HG02943 (cell line): ENCODE data around the gene RBM39.
"Not testable (repeated sequence)": the region's sequence is repeated elsewhere in the genome, so short reads cannot be mapped to it uniquely, and the experiment has no call there.

ENCODE experiments used
- ATAC-seq: cut with Tn5 transposase; IDR thresholded peaks from one replicate; pipeline ENCODE4 v1.9.1; 2021; ENCODE audit warnings: mild to moderate bottlenecking, low read depth, moderate library complexity; ENCODE audit not compliant: unreplicated experiment

Gene RBM39

GRCh38 chr20:35757098-35757705 is 15.1 kb upstream of the RBM39 start:
- no peak for ATAC-seq

GRCh38 chr20:35756404-35756803 is 14.3 kb upstream of the RBM39 start:
- ATAC-seq, result no peak

GRCh38 chr20:35750611-35751010 is 8.6 kb upstream of the RBM39 start:
- no peak for ATAC-seq

- ATAC-seq, result not testable (repeated sequence)
These were observed 2.4 kb upstream of the RBM39 start for GRCh38 chr20:35744492-35744841.

- no peak for ATAC-seq
These were observed 1.8 kb upstream of the RBM39 start for GRCh38 chr20:35743693-35744491.

DNA sequence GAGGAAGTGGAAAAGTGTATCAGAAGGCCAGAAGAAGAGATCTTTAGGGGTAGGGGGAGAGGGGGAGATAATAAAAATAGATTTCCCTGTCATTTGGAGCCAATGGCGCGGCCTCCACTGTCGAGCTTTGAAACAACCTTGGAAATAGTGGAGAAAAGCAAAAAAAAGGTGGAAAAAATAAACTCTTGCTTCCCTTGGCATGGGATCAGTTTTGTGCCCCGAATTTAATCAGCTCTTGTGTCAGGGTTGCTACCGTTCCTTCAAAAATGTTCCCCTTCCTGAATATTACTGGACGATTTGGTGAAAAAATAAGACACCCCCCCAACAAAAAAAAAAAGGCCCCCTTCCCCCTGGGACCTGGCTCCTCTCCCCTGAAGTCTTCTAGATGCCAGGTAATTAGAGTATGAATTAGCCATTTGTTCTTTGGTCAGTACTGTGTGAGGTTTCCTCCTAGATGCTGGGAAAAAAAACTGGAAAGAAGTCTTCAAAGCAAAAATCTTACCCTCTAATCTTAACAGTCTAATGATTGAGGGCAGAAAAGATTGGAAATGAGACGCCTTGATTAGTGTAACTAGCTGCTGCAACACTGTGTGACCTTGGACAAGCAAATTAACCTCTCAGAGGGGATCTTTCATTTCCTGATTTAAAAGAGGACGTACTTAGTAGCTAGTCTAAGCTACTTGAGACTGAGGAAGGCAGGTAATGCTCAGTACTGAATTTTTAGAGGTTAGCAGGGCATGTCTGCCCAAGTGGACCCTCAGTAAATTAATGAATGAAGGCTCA is 872 bp upstream of the RBM39 start:
- no peak for ATAC-seq

DNA sequence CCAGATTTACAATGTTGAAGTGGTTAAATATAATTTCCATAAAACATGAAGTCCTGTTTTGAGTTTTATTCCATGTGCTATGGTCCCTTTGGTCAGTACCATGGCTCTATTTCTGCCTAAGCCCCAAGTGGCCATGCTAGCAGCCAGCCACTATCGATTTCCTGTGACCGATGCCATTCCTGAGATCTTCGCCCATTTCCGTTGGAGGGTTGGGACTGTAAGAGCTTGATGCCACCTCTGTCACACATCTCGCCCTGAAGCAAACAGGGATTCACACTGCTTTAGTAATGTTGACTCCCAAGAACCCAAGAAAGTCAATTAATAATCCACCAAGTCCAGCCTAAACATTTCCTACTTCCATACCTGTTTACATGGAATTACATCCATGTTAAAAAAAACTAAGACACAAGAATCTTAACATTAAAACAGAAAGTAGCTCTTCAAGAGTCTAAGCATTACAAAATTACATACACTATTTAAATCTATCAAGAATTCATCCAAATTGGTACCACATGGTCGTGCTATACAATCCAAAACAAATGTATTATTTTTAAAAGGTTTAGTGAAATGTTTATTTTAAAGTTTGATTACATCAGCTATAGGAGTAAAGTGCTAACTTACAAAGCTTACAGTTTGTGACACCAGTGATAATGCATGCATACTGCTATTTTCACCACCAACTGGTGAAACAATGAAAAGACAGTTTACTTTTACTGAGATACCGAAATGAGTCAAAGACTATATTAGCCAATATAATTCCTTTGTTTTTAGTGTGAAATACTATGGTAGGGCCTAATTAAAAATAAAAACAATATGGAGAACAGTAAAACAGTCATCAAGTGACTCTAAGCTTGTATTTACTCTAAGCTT is 2.5 kb downstream of the RBM39 start:
- no peak for ATAC-seq

DNA sequence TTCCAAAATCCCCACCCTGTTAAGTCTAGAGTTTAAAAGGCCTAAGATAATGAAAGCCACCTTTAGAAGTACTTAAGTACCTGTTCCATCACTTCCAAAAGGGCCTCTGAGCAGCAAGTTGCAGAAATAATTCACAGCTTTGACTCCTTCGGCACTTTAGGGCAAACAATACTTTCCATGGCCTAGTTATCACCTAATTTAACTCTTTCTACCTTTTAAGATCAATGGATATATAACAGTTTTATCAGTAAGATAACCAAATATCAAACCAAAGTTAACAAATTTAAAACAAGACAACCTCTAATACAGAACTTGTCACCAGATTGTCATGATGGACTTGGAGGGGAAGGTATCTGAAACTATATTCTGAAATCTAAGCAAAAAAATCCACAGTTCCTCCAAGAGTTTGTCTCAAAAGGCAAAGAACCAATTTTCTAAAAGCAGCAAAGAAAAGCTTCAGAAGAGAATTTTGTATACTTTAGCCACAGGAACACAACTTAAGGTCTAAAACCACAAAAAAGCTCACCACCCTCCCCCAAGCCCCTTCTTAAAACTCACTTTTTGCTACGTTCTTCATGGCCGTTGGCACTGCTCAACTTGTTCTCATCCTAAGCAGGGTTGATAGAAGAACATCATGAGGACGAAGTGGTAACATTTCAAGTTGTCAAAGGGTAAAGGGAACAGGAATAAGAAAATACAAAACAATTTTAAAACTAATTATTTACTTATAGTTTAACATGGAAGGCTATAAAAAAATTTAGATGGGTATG is 3.5 kb downstream of the RBM39 start:
- no peak for ATAC-seq

DNA sequence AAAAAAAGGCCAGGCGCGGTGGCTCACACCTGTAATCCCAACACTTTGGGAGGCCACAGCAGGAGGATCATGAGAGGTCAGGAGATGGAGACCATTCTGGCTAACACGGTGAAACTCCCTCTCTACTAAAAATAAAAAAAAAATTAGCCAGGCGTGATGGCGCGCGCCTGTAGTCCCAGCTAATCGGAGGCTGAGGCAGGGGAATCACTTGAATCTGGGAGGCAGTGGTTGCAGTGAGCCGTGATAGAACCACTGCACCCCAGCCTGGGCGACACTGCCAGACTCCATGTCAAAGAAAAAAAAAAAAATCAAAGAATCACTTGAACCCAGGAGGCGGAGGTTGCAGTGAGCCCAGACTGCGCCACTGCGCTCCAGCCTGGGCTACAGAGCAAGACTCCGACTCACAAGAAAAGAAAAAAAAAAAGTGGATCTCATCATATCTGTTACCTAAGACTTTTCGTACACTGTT is 4.2 kb downstream of the RBM39 start:
- no peak for ATAC-seq

DNA sequence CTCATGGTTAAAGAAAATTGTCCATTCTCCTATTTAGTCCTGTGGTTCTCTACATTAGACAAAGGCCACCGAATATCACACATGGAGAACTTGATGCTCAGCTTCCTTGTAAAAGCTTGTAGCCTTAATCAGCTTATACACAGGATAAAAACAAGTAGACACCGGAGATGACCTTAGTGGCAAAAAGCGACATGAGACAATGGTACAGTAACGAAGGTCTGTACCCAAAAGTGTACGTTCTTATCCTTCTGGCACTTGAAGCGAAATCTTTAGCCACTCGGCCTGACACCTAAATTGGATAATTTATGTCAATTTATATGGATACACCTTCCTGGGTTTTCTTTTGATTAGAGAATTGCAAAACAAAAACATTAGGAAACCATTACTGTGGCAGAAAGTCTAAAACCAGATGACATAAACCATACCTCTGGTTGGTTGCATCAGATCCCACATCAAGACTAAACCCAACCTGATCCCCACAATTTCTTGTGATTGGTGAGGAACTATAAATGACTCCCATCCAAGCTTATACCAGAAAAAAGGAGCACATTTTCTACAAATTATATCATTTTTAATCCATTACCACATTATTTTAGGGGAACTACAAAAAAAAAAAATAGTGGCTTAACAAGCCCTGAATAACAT is 6.1 kb downstream of the RBM39 start:
- ATAC-seq, result no peak

GRCh38 chr20:35734777-35735649 is 7.0 kb downstream of the RBM39 start:
- ATAC-seq, result no peak

- no peak for ATAC-seq
These were observed 7.7 kb downstream of the RBM39 start for GRCh38 chr20:35734374-35734773.

DNA sequence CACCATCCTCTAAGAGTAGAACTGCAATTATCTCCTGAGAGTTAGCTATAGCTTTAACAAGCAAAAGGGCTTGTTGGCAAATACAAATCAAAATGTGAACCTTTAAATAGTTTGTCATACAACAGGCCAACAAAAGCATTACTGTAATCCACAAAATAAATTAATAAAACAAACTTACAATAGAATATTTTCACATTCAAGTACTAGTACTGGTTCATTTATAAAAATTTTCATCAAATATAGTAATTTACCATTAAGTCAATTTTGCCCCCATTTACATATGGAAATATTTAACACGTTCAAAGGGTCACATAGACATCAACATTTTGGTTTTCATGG is 9.4 kb downstream of the RBM39 start:
- ATAC-seq, result no peak

DNA sequence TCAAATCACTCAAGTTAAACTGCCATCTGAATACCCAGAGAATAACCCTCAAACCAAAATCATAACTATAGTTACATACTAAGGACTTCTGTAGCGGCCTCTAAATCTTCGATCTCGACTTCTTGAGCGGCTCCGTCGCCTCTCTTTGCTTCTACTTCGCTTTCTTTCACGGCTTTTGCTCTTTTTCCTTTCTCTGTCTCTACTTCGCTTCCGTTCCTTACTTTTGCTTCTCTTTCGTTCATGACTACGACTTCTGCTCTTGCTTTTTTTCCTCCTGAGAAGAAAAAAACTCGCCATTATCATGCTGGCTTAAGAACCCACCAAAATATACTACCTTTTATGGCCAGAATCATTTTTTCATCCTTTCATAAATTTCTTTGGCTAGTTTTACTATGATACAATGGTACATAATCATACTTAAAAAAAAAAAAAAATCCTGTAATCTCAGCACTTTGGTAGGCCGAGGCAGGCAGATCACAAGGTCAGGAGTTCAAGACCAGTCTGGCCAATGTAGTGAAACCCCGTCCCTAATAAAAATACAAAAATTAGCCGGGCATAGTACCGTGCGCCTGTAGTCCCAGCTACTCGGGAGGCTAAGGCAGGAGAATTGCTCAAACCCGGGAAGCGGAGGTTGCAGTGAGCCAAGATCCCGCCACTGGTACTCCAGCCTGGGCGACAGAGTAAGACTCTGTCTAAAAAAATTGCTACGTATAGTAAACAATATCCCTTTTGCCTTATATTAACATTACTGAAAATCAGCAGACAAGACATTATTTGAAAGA is 10.0 kb downstream of the RBM39 start:
- no peak for ATAC-seq

DNA sequence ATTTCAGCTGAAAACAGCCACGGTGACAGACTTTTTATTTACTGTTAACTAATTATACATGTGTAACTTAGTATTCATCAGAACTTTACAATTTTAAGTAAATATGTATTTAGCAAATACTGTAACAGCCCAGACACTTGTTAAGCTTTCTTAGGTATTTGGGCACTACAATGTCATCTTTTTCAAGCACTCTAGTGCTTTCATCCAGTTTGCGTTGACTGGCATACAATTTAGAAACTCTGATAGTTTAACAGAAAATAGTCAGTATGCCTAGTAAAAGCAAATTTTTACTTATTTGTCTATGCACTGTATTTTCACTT is 10.6 kb downstream of the RBM39 start:
- no peak for ATAC-seq

DNA sequence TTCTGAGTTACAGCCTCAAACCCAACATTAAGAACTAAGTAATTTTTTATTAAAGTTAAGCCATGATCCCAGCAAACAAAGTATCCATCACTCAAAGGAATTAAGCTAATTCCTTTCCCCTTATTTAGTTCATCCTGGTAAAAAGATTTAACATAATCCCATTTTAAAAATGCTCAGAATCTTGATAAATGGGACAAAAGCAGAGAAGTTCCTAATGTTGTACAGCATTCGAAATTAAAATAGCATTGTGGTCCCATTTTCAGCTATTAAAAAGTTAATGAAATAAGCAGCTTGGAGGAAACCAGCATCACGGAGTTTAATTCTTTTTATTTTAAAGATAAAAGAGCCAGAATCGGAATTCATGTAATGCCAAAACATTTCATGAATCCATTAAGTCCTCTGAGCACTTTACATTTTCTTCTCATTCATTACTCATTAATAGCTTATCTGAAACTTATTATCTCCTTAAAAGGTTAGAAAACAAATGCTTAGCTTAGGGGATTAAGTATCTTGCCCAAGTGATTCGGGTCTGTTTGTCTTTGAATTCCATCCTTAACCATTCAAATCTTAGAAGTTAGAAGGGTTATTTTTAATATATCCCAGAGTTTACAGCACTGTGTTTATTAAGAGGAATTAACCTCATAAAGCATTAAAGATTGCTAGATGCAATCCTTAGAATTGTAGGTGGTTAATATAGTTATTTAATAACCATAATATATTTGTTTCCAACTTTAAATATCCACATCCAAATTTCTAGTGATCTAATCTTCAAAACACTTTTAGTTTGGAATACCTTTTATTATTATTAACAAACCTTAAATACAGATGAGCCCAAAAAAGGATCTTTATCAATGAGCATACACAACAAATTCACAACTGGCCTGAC is 11.2 kb downstream of the RBM39 start:
- no peak for ATAC-seq
